ENCODE data around the gene WBP2.

DNA sequence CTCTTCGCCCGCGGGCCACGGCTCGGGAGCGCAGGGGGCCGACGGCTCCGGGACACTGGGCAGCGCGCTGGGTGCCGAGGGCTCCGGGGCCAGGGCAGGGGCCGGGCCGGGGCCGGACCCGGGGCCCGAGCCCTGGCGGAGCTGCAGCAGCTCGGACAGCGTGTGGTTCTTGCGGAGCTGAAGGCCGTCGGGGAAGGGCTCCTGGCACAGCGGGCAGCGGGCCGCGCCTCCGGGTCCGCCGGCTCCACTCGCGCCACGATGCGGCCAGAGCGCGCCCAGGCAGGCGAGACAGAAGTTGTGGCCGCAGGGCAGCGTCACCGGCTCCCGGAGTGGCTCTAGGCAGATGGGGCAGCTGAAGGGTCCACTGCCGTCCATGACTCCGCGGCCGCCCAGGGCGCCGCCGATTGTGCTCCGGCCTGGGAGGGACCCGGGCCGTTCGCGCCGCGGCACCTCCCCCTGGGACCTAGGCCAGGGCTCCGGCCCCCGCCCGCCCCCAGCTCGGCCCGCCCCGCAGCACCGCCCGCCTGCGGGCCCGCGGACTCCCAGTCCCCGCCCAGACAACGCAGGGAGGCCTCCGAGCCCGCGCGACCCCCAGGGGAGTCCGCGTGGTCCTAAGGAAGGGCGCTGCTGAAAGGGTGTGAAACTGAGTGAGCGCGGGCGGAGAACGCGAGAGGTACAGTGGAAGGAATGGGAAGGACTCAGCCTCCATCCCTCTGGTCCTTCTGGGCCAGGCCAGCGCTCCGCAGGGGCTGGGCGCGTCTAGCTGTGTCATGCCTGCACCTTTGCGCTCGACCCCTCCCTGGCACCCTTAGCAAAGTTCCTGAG is 23.3 kb upstream of the WBP2 start, which contains the start of gene TRIM47:
- TF ChIP-seq POLR2A (IDR thresholded peaks at IDR 0.05; ENCODE audit: low read depth, low read length) (no peak), POLR2AphosphoS5 (IDR thresholded peaks at IDR 0.05; ENCODE audit: low read depth, low read length) (no peak)

Measured in GM12892 (cell line).